IPS-NIHi7 (cell line): ENCODE results near the gene CNDP1.

Experiments used
- DNase-seq: peaks from one replicate; pipeline ENCODE4 v3.0.0; 2012; ENCODE audit warnings: mixed read lengths; ENCODE audit errors: extremely low spot score

CNDP1 gene

GRCh38 chr18:74506448-74507084, 27.7 kb upstream of the CNDP1 start:
- peak; percentile 30 for DNase-seq

GRCh38 chr18:74507097-74507881, 27.0 kb upstream of the CNDP1 start:
- DNase-seq = no peak

GRCh38 chr18:74507927-74508326, 26.4 kb upstream of the CNDP1 start:
- no peak for DNase-seq

- no peak for DNase-seq
Measured at GRCh38 chr18:74508366-74508765, 25.9 kb upstream of the CNDP1 start.

- DNase-seq = no peak
Measured at GRCh38 chr18:74508821-74509225, 25.5 kb upstream of the CNDP1 start.

GRCh38 chr18:74509856-74510769, 24.2 kb upstream of the CNDP1 start:
- no peak for DNase-seq

GRCh38 chr18:74510770-74511095, 23.6 kb upstream of the CNDP1 start:
- no peak for DNase-seq

- DNase-seq = no peak
Measured at GRCh38 chr18:74511823-74512222, 22.5 kb upstream of the CNDP1 start.

GRCh38 chr18:74512321-74513053, 21.8 kb upstream of the CNDP1 start:
- DNase-seq = no peak

- DNase-seq = no peak
Measured at GRCh38 chr18:74513149-74513882, 21.0 kb upstream of the CNDP1 start.

GRCh38 chr18:74513883-74514205, 20.5 kb upstream of the CNDP1 start:
- DNase-seq = no peak

- no peak for DNase-seq
Measured at GRCh38 chr18:74514860-74515495, 19.3 kb upstream of the CNDP1 start.

- DNase-seq = no peak
Measured at GRCh38 chr18:74515620-74516231, 18.6 kb upstream of the CNDP1 start.

- DNase-seq = no peak
Measured at GRCh38 chr18:74516271-74517235, 17.7 kb upstream of the CNDP1 start.

GRCh38 chr18:74517236-74517630, 17.1 kb upstream of the CNDP1 start:
- DNase-seq = no peak

GRCh38 chr18:74518456-74519295, 15.6 kb upstream of the CNDP1 start:
- no peak for DNase-seq

- no peak for DNase-seq
Measured at GRCh38 chr18:74519320-74520095, 14.8 kb upstream of the CNDP1 start.
